ENCODE measurements around the gene HILPDA. TPM values are rescaled to one million over a fixed set of nuclear protein-coding genes. Genes with fewer than 3 reads are reported as not detected.

HILPDA gene
- total and polyA plus RNA-seq, 9 of the 15 experiments (the other 6 are each of a cell fraction or from before 2014, with no cell fraction given): 8.3 to 71.8 (median 23.5) TPM

- no peaks in the 10 kb centered on the region for H3K36me3 ChIP-seq (ENCODE audit: control insufficient read depth, insufficient read depth, low read length)
- ChIA-PET CTCF (ENCODE audit: low intra/inter-chr PET ratio) (no interaction called here), POLR2A (interaction anchor here (0.6 to 1.9 kb wide), 5 partner anchors 8 to 229 kb away, joined by 3 to 9 read pairs (median 3); no protein-coding TSS in a partner anchor)
- no peak overlapping the region for H3K4me3 ChIP-seq
- no peak overlapping the region for H3K27ac ChIP-seq (ENCODE audit: extremely low read depth, low read depth, low read length)
- 57% methylated on average over 4 of the region's 4 CpGs for WGBS (ENCODE audit: insufficient coverage, low coverage, missing lambda C conversion rate)
- TF ChIP-seq TCF3 (CRISPR knock-in tag; IDR thresholded peaks at IDR 0.05) (no peak), HIVEP1 (CRISPR knock-in tag; IDR thresholded peaks at IDR 0.05) (no peak), CTCFL (IDR thresholded peaks at IDR 0.05; ENCODE audit: borderline replicate concordance, insufficient read depth, low read depth, low read length, poor library complexity, severe bottlenecking) (no peak), ERF (CRISPR knock-in tag; IDR thresholded peaks at IDR 0.05) (no peak), ELK3 (CRISPR knock-in tag; IDR thresholded peaks at IDR 0.05) (no peak), MLLT1 (IDR thresholded peaks at IDR 0.05) (no peak), PURB (CRISPR knock-in tag; IDR thresholded peaks at IDR 0.05; ENCODE audit: low read depth) (no peak), ZBTB7A (IDR thresholded peaks at IDR 0.05; ENCODE audit: borderline replicate concordance, control insufficient read depth, low read depth, low read length) (no peak), CBFA2T2 (conservative IDR thresholded peaks at IDR 0.05) (no peak), HES1 (IDR thresholded peaks at IDR 0.05; ENCODE audit: low read depth) (no peak), ZNF212 (CRISPR knock-in tag; IDR thresholded peaks at IDR 0.05) (no peak), BDP1 (IDR thresholded peaks at IDR 0.05; ENCODE audit: insufficient read depth, insufficient read length) (no peak)
- in situ Hi-C loops (cut with MboI): no loop called here
- no TSS peak for BruUV-seq (replicated peaks)
- H4K20me1 ChIP-seq (replicated peaks; ENCODE audit: control insufficient read depth, insufficient read depth, low read length): no peaks in the 10 kb centered on the region
- no peaks in the 10 kb centered on the region for H3K9me3 ChIP-seq (replicated peaks; ENCODE audit: control insufficient read depth, insufficient read depth, low read depth, low read length)
- DNase-seq (ENCODE audit: extremely low read depth in 1 of 4, low spot score in 3 of 4) (no peak), ATAC-seq (no peak), FAIRE-seq (no peak)
- H3K79me2 ChIP-seq (ENCODE audit: control insufficient read depth, insufficient read depth, low read length): no peaks in the 10 kb centered on the region
- intact Hi-C loops (cut with micrococcal nuclease): no loop called here
- no peaks in the 10 kb centered on the region for H3K27me3 ChIP-seq (ENCODE audit: control insufficient read depth in 2 of 2, insufficient read depth in 2 of 2, low read length in 2 of 2)
- H2AFZ ChIP-seq (ENCODE audit: low read depth, low read length): no peak overlapping the region
- no peak overlapping the region; a peak in 1 of 4 replicates for H3K9ac ChIP-seq (ENCODE audit: insufficient read depth in 1 of 2, low read depth in 2 of 2, low read length in 2 of 2)
- no peak overlapping the region for H3K4me2 ChIP-seq (ENCODE audit: insufficient read depth, low read length)
- H3K4me1 ChIP-seq (replicated peaks in 1 of 2; ENCODE audit: control insufficient read depth in 2 of 2, insufficient read depth in 2 of 2, low read length in 2 of 2): peaks cover 0 to 8% of the 10 kb centered on the region in 2 experiments; a peak in 3 of 5 replicates
- no peaks in the 10 kb centered on the region for H3K9me1 ChIP-seq (ENCODE audit: control insufficient read depth, insufficient read depth, low read length)
Observed at GRCh38 chr7:128447941-128448564, 7.6 kb upstream of the HILPDA start.

Measured in K562 (cell line).